HepG2 (cell line): ENCODE data around the gene HES7. TPM values are rescaled to one million over a fixed set of nuclear protein-coding genes. Genes with fewer than 3 reads are reported as not detected.
A peak's percentile ranks its signal among the peaks of the same experiment; 100 is the strongest.

Source experiments
- BRCA1 ChIP-seq: sonication (generic); formaldehyde crosslinking; IDR thresholded peaks from 2 replicates; pipeline ENCODE4 v1.4.0; 2020; ENCODE audit warnings: missing genetic modification reagents
- CBX1 ChIP-seq: IDR thresholded peaks from one replicate; pipeline ENCODE4 v1.6.1; 2016; ENCODE audit warnings: antibody characterized with exemption, low read depth
- FOXK1 ChIP-seq: sonication (generic); formaldehyde crosslinking; IDR thresholded peaks from 2 replicates; pipeline ENCODE4 v1.4.0; 2020; ENCODE audit warnings: low read depth, missing genetic modification reagents, borderline replicate concordance
- FOXK2 ChIP-seq: fragments of 450-650 bp; IDR thresholded peaks from 2 replicates; pipeline ENCODE4 v1.6.1; 2016
- ISL2 ChIP-seq: sonication (generic); formaldehyde crosslinking; IDR thresholded peaks from 2 replicates; pipeline ENCODE4 v1.5.0; 2020; ENCODE audit warnings: missing genetic modification reagents
- KLF13 ChIP-seq: sonication (generic); formaldehyde crosslinking; IDR thresholded peaks from 2 replicates; pipeline ENCODE4 v1.4.0; 2020; ENCODE audit warnings: mild to moderate bottlenecking, missing genetic modification reagents
- KLF16 ChIP-seq, 2 experiments: sonication (generic) in 1 of 2; formaldehyde crosslinking in 1 of 2; IDR thresholded peaks; 2 replicates each; pipeline versions ENCODE4 v1.6.1 to v1.8.0; 2016 to 2023; ENCODE audit warnings: missing genetic modification reagents in 2 of 2, missing compliant biosample characterization in 1 of 2
- MXI1 ChIP-seq: IDR thresholded peaks from 3 replicates; pipeline ENCODE4 v1.6.1; 2012; ENCODE audit warnings: low read depth, low read length, inconsistent platforms, borderline replicate concordance
- PRPF4 ChIP-seq: fragments of 200-400 bp; formaldehyde crosslinking; IDR thresholded peaks from 2 replicates; pipeline ENCODE4 v1.6.1; 2016; ENCODE audit warnings: low read length, low read depth; ENCODE audit not compliant: poor library complexity, severe bottlenecking
- YEATS4 ChIP-seq: sonication (generic); formaldehyde crosslinking; IDR thresholded peaks from 2 replicates; pipeline ENCODE4 v1.4.0; 2020; ENCODE audit warnings: missing genetic modification reagents, borderline replicate concordance
- ZBTB20 ChIP-seq: sonication (generic); formaldehyde crosslinking; IDR thresholded peaks from 2 replicates; pipeline ENCODE4 v1.8.1; 2023; ENCODE audit warnings: missing genetic modification reagents, low read depth, mild to moderate bottlenecking, borderline replicate concordance
- ZFX ChIP-seq: sonication (generic); formaldehyde crosslinking; IDR thresholded peaks from 2 replicates; pipeline ENCODE4 v1.4.0; 2020; ENCODE audit warnings: mild to moderate bottlenecking, low read depth, missing genetic modification reagents, moderate library complexity
- ZNF30 ChIP-seq: sonication (generic); formaldehyde crosslinking; IDR thresholded peaks from 2 replicates; pipeline ENCODE4 v1.5.0; 2020; ENCODE audit warnings: mild to moderate bottlenecking, missing genetic modification reagents
- ZNF678 ChIP-seq: sonication (generic); formaldehyde crosslinking; IDR thresholded peaks from 2 replicates; pipeline ENCODE4 v1.4.0; 2020; ENCODE audit warnings: mild to moderate bottlenecking, missing genetic modification reagents
- ZNF780A ChIP-seq: sonication (generic); formaldehyde crosslinking; IDR thresholded peaks from 2 replicates; pipeline ENCODE4 v1.8.0; 2022; ENCODE audit warnings: mild to moderate bottlenecking, missing genetic modification reagents, moderate library complexity
- ZSCAN25 ChIP-seq: sonication (generic); formaldehyde crosslinking; IDR thresholded peaks from 2 replicates; pipeline ENCODE4 v1.8.0; 2022; ENCODE audit warnings: mild to moderate bottlenecking, missing genetic modification reagents
- polyA plus RNA-seq, 8 experiments: library from polyadenylated mRNA; depleted of rRNA in 3 of 8; stranded (reverse) in 7 of 8; unstranded in 1 of 8; fragments of >200 nt; fragmentation: Illumina TruSeq in 4 of 8; extraction: Trizol in 4 of 8; gene quantifications; 2 replicates each; pipeline versions ENCODE4 v1.2.1 to v1.2.3, GENCODE V29; 2011 to 2016; ENCODE audit warnings: low read depth in 4 of 8, missing spikeins in 1 of 8, mixed read lengths in 1 of 8; ENCODE audit not compliant: insufficient read depth in 1 of 8
- total RNA-seq, 5 experiments: library from RNA; depleted of rRNA; stranded (reverse); fragments of >200 nt; fragmentation: Illumina TruSeq; extraction: Trizol; gene quantifications; 2 replicates each; pipeline ENCODE4 v1.2.3, GENCODE V29; 2016; ENCODE audit warnings: low read depth in 1 of 5
- TF ChIP-seq, protein P1 (sequence below): sonication (generic); formaldehyde crosslinking; IDR thresholded peaks from 2 replicates; pipeline ENCODE4 v1.5.0; 2020; ENCODE audit warnings: mild to moderate bottlenecking, missing genetic modification reagents, borderline replicate concordance
- TF ChIP-seq, protein P2 (sequence below): IDR thresholded peaks from 2 replicates; pipeline ENCODE4 v1.6.1; 2016; ENCODE audit warnings: missing biosample characterization, missing genetic modification reagents, low read depth
- TF ChIP-seq, protein P3 (sequence below): sonication (generic); formaldehyde crosslinking; IDR thresholded peaks from 2 replicates; pipeline ENCODE4 v1.8.0; 2022; ENCODE audit warnings: missing genetic modification reagents, mild to moderate bottlenecking, moderate library complexity, borderline replicate concordance
- TF ChIP-seq, protein P4 (sequence below): sonication (generic); formaldehyde crosslinking; conservative IDR thresholded peaks from 2 replicates; pipeline ENCODE4 v1.8.0; 2022; ENCODE audit warnings: mild to moderate bottlenecking, moderate library complexity, missing genetic modification reagents
- TF ChIP-seq, protein P5 (sequence below): IDR thresholded peaks from 2 replicates; pipeline ENCODE4 v1.6.1; 2012; ENCODE audit warnings: inconsistent platforms

Gene HES7
- total and polyA plus RNA-seq, 2 of the 13 experiments (the other 11 are each of a cell fraction or from before 2014, with no cell fraction given), result not detected

DNA sequence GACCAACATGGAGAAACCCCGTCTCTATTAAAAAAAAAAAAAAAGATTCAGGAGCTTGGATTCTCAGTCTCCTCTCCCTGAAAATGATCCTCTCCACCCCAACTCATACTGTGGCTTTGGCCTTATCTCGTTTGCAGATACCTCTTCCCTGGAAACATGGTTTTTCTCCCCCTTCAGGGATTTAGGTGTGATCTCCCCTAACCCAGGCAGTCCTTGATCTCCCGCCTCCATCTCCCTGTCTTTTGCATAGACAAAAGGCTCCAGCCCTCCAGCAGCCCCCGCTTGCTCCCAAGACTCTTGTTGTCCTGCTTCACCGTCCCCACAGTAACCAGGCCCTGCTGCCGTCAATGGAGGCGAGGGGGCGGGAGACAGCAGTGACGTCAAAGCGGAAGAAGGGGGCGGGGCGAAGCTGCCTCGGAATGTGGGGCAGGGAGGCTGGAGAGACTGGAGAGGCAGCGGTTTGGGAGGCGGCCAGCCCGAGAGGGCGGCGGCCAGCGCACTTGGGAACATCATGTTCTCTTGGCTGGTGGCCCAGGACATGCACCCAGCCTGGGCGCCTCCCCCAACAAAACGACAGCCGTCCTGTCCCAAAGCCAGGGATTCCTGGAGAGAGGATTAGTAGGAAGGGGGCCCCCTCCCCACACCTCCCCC, 30.2 kb upstream of the HES7 start (continued):
- no peak for TF ChIP-seq ZNF30 (CRISPR knock-in tag)
- no peak for TF ChIP-seq ISL2 (CRISPR knock-in tag)
- TF ChIP-seq PRPF4, result peak; percentile 2
- TF ChIP-seq KLF13, result no peak
- TF ChIP-seq YEATS4 (CRISPR knock-in tag), result no peak
- no peak for TF ChIP-seq BRCA1 (CRISPR knock-in tag)
- no peak for TF ChIP-seq ZBTB20 (CRISPR knock-in tag)
- TF ChIP-seq KLF16 (CRISPR knock-in tag; IDR thresholded peaks at IDR 0.05), result no peak
- TF ChIP-seq ZNF780A (CRISPR knock-in tag), result no peak
- TF ChIP-seq CBX1, result no peak
- TF ChIP-seq ZNF678, result no peak
- TF ChIP-seq, protein P1, sequence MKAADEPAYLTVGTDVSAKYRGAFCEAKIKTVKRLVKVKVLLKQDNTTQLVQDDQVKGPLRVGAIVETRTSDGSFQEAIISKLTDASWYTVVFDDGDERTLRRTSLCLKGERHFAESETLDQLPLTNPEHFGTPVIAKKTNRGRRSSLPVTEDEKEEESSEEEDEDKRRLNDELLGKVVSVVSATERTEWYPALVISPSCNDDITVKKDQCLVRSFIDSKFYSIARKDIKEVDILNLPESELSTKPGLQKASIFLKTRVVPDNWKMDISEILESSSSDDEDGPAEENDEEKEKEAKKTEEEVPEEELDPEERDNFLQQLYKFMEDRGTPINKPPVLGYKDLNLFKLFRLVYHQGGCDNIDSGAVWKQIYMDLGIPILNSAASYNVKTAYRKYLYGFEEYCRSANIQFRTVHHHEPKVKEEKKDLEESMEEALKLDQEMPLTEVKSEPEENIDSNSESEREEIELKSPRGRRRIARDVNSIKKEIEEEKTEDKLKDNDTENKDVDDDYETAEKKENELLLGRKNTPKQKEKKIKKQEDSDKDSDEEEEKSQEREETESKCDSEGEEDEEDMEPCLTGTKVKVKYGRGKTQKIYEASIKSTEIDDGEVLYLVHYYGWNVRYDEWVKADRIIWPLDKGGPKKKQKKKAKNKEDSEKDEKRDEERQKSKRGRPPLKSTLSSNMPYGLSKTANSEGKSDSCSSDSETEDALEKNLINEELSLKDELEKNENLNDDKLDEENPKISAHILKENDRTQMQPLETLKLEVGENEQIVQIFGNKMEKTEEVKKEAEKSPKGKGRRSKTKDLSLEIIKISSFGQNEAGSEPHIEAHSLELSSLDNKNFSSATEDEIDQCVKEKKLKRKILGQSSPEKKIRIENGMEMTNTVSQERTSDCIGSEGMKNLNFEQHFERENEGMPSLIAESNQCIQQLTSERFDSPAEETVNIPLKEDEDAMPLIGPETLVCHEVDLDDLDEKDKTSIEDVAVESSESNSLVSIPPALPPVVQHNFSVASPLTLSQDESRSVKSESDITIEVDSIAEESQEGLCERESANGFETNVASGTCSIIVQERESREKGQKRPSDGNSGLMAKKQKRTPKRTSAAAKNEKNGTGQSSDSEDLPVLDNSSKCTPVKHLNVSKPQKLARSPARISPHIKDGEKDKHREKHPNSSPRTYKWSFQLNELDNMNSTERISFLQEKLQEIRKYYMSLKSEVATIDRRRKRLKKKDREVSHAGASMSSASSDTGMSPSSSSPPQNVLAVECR, result no peak; the same call in 1 of the 2 replicates
- TF ChIP-seq, protein P2, sequence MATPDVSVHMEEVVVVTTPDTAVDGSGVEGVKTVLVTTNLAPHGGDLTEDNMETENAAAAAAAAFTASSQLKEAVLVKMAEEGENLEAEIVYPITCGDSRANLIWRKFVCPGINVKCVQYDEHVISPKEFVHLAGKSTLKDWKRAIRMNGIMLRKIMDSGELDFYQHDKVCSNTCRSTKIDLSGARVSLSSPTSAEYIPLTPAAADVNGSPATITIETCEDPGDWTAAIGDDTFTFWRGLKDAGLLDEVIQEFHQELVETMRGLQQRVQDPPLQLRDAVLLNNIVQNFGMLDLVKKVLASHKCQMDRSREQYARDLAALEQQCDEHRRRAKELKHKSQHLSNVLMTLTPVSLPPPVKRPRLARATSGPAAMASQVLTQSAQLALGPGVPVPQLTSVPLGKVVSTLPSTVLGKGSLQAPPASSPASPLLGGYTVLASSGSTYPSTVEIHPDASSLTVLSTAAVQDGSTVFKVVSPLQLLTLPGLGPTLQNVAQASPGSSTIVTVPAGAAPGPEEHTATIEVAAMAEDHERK, result no peak
- peak; percentile 63 for TF ChIP-seq ZFX (CRISPR knock-in tag)
- TF ChIP-seq FOXK2, result no peak
- TF ChIP-seq, protein P3, sequence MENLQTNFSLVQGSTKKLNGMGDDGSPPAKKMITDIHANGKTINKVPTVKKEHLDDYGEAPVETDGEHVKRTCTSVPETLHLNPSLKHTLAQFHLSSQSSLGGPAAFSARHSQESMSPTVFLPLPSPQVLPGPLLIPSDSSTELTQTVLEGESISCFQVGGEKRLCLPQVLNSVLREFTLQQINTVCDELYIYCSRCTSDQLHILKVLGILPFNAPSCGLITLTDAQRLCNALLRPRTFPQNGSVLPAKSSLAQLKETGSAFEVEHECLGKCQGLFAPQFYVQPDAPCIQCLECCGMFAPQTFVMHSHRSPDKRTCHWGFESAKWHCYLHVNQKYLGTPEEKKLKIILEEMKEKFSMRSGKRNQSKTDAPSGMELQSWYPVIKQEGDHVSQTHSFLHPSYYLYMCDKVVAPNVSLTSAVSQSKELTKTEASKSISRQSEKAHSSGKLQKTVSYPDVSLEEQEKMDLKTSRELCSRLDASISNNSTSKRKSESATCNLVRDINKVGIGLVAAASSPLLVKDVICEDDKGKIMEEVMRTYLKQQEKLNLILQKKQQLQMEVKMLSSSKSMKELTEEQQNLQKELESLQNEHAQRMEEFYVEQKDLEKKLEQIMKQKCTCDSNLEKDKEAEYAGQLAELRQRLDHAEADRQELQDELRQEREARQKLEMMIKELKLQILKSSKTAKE (CRISPR knock-in tag), result no peak
- TF ChIP-seq, protein P4, sequence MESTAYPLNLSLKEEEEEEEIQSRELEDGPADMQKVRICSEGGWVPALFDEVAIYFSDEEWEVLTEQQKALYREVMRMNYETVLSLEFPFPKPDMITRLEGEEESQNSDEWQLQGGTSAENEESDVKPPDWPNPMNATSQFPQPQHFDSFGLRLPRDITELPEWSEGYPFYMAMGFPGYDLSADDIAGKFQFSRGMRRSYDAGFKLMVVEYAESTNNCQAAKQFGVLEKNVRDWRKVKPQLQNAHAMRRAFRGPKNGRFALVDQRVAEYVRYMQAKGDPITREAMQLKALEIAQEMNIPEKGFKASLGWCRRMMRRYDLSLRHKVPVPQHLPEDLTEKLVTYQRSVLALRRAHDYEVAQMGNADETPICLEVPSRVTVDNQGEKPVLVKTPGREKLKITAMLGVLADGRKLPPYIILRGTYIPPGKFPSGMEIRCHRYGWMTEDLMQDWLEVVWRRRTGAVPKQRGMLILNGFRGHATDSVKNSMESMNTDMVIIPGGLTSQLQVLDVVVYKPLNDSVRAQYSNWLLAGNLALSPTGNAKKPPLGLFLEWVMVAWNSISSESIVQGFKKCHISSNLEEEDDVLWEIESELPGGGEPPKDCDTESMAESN (CRISPR knock-in tag), result no peak
- peak; percentile 39; the same call in 1 of the 3 replicates for TF ChIP-seq MXI1
- no peak for TF ChIP-seq ZSCAN25
- TF ChIP-seq, protein P5, sequence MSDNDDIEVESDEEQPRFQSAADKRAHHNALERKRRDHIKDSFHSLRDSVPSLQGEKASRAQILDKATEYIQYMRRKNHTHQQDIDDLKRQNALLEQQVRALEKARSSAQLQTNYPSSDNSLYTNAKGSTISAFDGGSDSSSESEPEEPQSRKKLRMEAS, result no peak
- TF ChIP-seq FOXK1 (CRISPR knock-in tag), result peak; percentile 12; the same call in 1 of the 2 replicates
